Measurements from ENCODE around the gene ARL6IP4.

The ARL6IP4 gene

GRCh38 chr12:123026094-123026853, 45.8 kb downstream of the ARL6IP4 start:
- DNase-seq (ENCODE audit: low read depth) = no peak
- TF ChIP-seq CTCF (IDR thresholded peaks at IDR 0.05; ENCODE audit: control insufficient read depth, extremely low read depth, insufficient read depth) = no peak
- no peak overlapping the region for H3K4me3 ChIP-seq (ENCODE audit: low read depth, low read length)

- DNase-seq (ENCODE audit: low read depth) = no peak
- no peak for TF ChIP-seq CTCF (IDR thresholded peaks at IDR 0.05; ENCODE audit: control insufficient read depth, extremely low read depth, insufficient read depth)
- no peak overlapping the region for H3K4me3 ChIP-seq (ENCODE audit: low read depth, low read length)
Measured at GRCh38 chr12:123027726-123028445, 47.4 kb downstream of the ARL6IP4 start.

- H3K4me3 ChIP-seq (ENCODE audit: low read depth, low read length) = no peak overlapping the region
- no peak for TF ChIP-seq CTCF (IDR thresholded peaks at IDR 0.05; ENCODE audit: control insufficient read depth, extremely low read depth, insufficient read depth)
- DNase-seq (ENCODE audit: low read depth) = no peak
Measured at GRCh38 chr12:123028475-123028874, 48.0 kb downstream of the ARL6IP4 start.

GRCh38 chr12:123029550-123029949, 49.1 kb downstream of the ARL6IP4 start:
- no peak for TF ChIP-seq CTCF (IDR thresholded peaks at IDR 0.05; ENCODE audit: control insufficient read depth, extremely low read depth, insufficient read depth)
- no peak overlapping the region for H3K4me3 ChIP-seq (ENCODE audit: low read depth, low read length)
- DNase-seq (ENCODE audit: low read depth) = no peak

GRCh38 chr12:123030686-123031085, 50.2 kb downstream of the ARL6IP4 start:
- no peak for DNase-seq (ENCODE audit: low read depth)
- no peak overlapping the region for H3K4me3 ChIP-seq (ENCODE audit: low read depth, low read length)
- TF ChIP-seq CTCF (IDR thresholded peaks at IDR 0.05; ENCODE audit: control insufficient read depth, extremely low read depth, insufficient read depth) = no peak

- TF ChIP-seq CTCF (IDR thresholded peaks at IDR 0.05; ENCODE audit: control insufficient read depth, extremely low read depth, insufficient read depth) = no peak
- no peak overlapping the region for H3K4me3 ChIP-seq (ENCODE audit: low read depth, low read length)
- DNase-seq (ENCODE audit: low read depth) = no peak
Measured at GRCh38 chr12:123031171-123031845, 50.8 kb downstream of the ARL6IP4 start.

Data from LNCaP clone FGC (cell line).